ENCODE measurements around the gene POU2AF1. TPM values are rescaled to one million over a fixed set of nuclear protein-coding genes. Genes with fewer than 3 reads are reported as not detected.

POU2AF1 gene
- total RNA-seq, 6 donors from 2014 or later, result 1.3 to 42.1 (median 4.0) TPM

DNA sequence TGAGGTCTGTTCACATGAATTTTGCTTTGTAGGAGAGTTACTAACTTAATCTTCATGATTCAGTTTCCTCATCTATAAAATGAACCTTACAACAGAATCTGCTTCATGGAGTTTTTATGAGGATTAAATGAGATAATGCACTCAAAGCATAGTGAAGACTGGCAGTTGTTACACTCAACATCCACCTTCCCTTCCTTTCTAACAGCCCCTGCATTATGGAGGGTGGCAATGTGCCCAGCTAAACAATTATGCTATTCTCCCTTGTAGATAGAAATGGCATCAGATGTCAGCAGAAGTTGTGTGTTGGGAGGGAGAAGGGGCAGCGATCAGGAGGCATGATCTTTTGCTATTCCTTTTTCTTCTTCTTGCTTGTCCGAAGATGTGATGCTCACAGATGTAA, 6.5 kb downstream of the POU2AF1 start:
- Histone ChIP-seq H3K36me3 (no peaks in the 10 kb centered on the region), H3K4me1 (no peaks in the 10 kb centered on the region), H3K4me3 (no peak overlapping the region), H3K9me3 (no peaks in the 10 kb centered on the region), H3K27ac (no peak overlapping the region), H3K27me3 (no peaks in the 10 kb centered on the region)
- DNase-seq, result no peak
- no peak for TF ChIP-seq POLR2A (IDR thresholded peaks at IDR 0.05)
- TF ChIP-seq, protein P1, sequence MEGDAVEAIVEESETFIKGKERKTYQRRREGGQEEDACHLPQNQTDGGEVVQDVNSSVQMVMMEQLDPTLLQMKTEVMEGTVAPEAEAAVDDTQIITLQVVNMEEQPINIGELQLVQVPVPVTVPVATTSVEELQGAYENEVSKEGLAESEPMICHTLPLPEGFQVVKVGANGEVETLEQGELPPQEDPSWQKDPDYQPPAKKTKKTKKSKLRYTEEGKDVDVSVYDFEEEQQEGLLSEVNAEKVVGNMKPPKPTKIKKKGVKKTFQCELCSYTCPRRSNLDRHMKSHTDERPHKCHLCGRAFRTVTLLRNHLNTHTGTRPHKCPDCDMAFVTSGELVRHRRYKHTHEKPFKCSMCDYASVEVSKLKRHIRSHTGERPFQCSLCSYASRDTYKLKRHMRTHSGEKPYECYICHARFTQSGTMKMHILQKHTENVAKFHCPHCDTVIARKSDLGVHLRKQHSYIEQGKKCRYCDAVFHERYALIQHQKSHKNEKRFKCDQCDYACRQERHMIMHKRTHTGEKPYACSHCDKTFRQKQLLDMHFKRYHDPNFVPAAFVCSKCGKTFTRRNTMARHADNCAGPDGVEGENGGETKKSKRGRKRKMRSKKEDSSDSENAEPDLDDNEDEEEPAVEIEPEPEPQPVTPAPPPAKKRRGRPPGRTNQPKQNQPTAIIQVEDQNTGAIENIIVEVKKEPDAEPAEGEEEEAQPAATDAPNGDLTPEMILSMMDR (IDR thresholded peaks at IDR 0.05), result no peak
- no peak for TF ChIP-seq POLR2AphosphoS5 (IDR thresholded peaks at IDR 0.05)
- no peak for TF ChIP-seq EP300 (IDR thresholded peaks at IDR 0.05)
- no peak for ATAC-seq (ENCODE audit: low FRiP score in 2 of 2)
- WGBS, 2 donors, result 87 to 92% methylated on average over 2 of the region's 2 CpGs

DNA sequence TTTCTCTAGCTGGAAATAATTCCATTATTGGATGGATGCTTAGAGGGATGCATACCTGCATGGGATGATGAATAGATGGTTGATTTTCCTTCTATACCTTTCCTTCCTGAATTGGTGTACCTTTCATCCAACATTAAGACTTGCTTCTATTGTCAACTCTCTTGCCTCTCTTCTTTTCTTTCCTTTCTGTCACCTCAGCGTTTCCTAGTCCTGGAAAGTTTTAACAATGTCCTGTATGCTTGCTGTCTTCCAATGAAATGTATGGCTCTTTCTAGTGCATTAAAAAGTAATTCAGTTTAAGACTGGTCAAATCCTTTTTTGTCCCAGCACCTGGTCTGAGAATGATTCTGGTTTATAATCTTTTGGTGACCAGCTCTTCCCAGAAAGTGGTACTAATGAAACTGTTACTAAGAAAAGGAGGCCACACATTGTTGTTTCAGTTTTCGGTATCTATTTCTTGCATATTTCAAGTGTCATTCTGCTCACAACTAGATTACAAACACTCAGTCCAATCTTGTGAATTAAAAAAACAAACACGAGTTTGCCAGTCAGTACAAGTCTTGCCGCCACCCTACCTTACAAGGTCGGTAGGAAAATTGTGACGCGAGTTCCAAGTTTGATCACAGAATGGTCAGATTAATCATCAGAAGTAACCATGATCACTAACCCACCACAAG, 8.0 kb downstream of the POU2AF1 start:
- TF ChIP-seq POLR2AphosphoS5 (IDR thresholded peaks at IDR 0.05), result no peak
- TF ChIP-seq, protein P1 (IDR thresholded peaks at IDR 0.05), result no peak
- TF ChIP-seq POLR2A (IDR thresholded peaks at IDR 0.05), result no peak
- TF ChIP-seq EP300 (IDR thresholded peaks at IDR 0.05), result no peak
- H3K4me1 ChIP-seq, result peaks cover 0 to 3% (median 0%) of the 10 kb centered on the region in 4 donors
- H3K27me3 ChIP-seq, result no peaks in the 10 kb centered on the region
- peak overlapping the region in 1 of 4 donors; percentile 27 for H3K27ac ChIP-seq
- H3K4me3 ChIP-seq, result no peak overlapping the region
- H3K36me3 ChIP-seq, result no peaks in the 10 kb centered on the region
- no peaks in the 10 kb centered on the region for H3K9me3 ChIP-seq
- ATAC-seq (ENCODE audit: low FRiP score in 2 of 2), result no peak
- WGBS, 2 donors, result 51 to 62% methylated on average over 7 of the region's 7 CpGs
- no peak for DNase-seq

DNA sequence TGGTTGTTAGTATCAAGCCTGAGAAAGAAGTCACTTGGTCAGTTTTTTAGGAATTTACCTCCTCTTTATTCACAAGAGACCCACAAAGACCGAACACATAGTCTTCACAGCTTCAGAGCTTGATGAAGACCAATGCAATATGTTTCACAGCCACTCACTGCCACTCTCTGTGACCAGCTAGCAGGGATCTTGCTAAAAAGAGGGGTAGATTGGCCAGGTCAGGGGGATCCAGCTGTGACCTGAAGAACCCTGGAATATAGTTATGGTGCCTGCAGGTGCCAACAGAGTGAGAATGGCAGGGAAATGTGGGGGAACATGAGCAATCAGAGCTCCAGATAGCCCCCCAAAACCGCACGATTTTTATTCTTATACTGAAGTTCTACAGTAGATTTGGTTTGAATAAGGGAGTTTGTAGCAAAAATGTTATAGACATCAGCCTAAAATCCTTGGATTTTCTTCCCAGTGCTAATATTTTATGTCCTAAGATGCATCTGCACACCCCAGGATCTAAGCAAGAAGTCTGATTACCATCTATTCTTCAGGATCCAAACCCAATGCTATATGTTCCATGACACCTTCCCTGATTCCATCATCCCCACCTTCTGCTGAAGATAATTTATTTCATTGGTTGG, 8.7 kb downstream of the POU2AF1 start:
- Histone ChIP-seq H3K4me3 (no peak overlapping the region), H3K9me3 (no peaks in the 10 kb centered on the region), H3K36me3 (no peaks in the 10 kb centered on the region), H3K4me1 (peaks cover 0 to 5% (median 0%) of the 10 kb centered on the region in 4 donors), H3K27me3 (no peaks in the 10 kb centered on the region), H3K27ac (no peak overlapping the region)
- TF ChIP-seq, protein P1 (IDR thresholded peaks at IDR 0.05), result no peak
- TF ChIP-seq POLR2AphosphoS5 (IDR thresholded peaks at IDR 0.05), result no peak
- TF ChIP-seq EP300 (IDR thresholded peaks at IDR 0.05), result no peak
- no peak for TF ChIP-seq POLR2A (IDR thresholded peaks at IDR 0.05)
- no peak for DNase-seq
- 84 to 95% methylated on average over 3 of the region's 3 CpGs for WGBS, 2 donors
- ATAC-seq (ENCODE audit: low FRiP score in 2 of 2), result no peak

DNA sequence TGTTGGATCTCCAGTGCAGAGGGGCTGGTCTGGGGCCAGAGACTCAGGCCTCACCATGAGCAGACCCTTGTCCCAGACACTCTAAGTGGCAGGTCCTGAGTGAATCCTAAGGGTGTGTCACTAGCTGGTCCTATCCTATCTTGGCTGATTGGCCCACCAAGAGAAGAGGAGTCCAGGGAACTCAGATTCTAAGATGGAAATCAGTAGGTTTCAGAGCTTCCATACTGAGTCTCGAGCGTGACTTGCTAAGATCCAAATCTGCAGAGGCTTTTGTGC, 10.9 kb downstream of the POU2AF1 start:
- WGBS, 2 donors, result 88 to 100% methylated on average over 2 of the region's 2 CpGs
- H3K4me1 ChIP-seq, result peaks cover 0 to 10% (median 0%) of the 10 kb centered on the region in 4 donors
- no peaks in the 10 kb centered on the region for H3K36me3 ChIP-seq
- H3K9me3 ChIP-seq, result no peaks in the 10 kb centered on the region
- no peak for TF ChIP-seq POLR2AphosphoS5 (IDR thresholded peaks at IDR 0.05)
- no peak for TF ChIP-seq EP300 (IDR thresholded peaks at IDR 0.05)
- no peak for TF ChIP-seq POLR2A (IDR thresholded peaks at IDR 0.05)
- TF ChIP-seq, protein P1 (IDR thresholded peaks at IDR 0.05), result no peak
- no peak overlapping the region for H3K27ac ChIP-seq
- DNase-seq, result no peak
- ATAC-seq (ENCODE audit: low FRiP score in 2 of 2), result no peak
- H3K4me3 ChIP-seq, result no peak overlapping the region
- H3K27me3 ChIP-seq, result no peaks in the 10 kb centered on the region
